Stimulated activated CD8-positive, alpha-beta memory T cell treated with anti-CD3 and anti-CD28 coated beads, Interleukin-15, amount 100 ng/mL, for 48 hours (primary cell): ENCODE measurements around the gene RAMP1.
"Not testable (repeated sequence)": the region's sequence is repeated elsewhere in the genome, so short reads cannot be mapped to it uniquely, and the experiment has no call there.

Source experiments
- DNase-seq, 2 donors: peaks; one replicate each; pipeline ENCODE4 v3.0.0-alpha.2; 2020; ENCODE audit warnings: low read depth in 2 of 2

RAMP1 gene

GRCh38 chr2:237859533-237860272 lies at the start of gene RAMP1:
Gene RAMP1, plus strand, starts transcription at chr2:237859623. Its CDS starts 53 bp downstream, at chr2:237859676.
- DNase-seq: no peak

GRCh38 chr2:237815637-237816036 lies 43.8 kb upstream of the RAMP1 start:
- no peak for DNase-seq

- DNase-seq: no peak
Observed at GRCh38 chr2:237816531-237816930, 42.9 kb upstream of the RAMP1 start.

- DNase-seq: no peak
Observed at GRCh38 chr2:237818066-237818473, 41.4 kb upstream of the RAMP1 start.

- DNase-seq: no peak
Observed at GRCh38 chr2:237819231-237819630, 40.2 kb upstream of the RAMP1 start.

- no peak for DNase-seq
Observed at GRCh38 chr2:237820421-237820820, 39.0 kb upstream of the RAMP1 start.

GRCh38 chr2:237823544-237823943 lies 35.9 kb upstream of the RAMP1 start:
- no peak for DNase-seq

- no peak for DNase-seq
Observed at GRCh38 chr2:237824085-237824484, 35.3 kb upstream of the RAMP1 start.

- DNase-seq: no peak
Observed at GRCh38 chr2:237827421-237827987, 31.9 kb upstream of the RAMP1 start.

GRCh38 chr2:237830522-237830921 lies 28.9 kb upstream of the RAMP1 start:
- DNase-seq: no peak

- no peak for DNase-seq
Observed at GRCh38 chr2:237833546-237833945, 25.9 kb upstream of the RAMP1 start.

- DNase-seq: no peak
Observed at GRCh38 chr2:237835372-237835771, 24.1 kb upstream of the RAMP1 start.

GRCh38 chr2:237841051-237841450 lies 18.4 kb upstream of the RAMP1 start:
- DNase-seq: no peak

GRCh38 chr2:237848940-237849339 lies 10.5 kb upstream of the RAMP1 start:
- DNase-seq: not testable (repeated sequence)

GRCh38 chr2:237854295-237854694 lies 5.1 kb upstream of the RAMP1 start:
- no peak for DNase-seq

GRCh38 chr2:237857791-237858190 lies 1.6 kb upstream of the RAMP1 start:
- no peak for DNase-seq

GRCh38 chr2:237858294-237859081 lies 935 bp upstream of the RAMP1 start:
- DNase-seq: peak in 1 of 2 donors; percentile 27

GRCh38 chr2:237859082-237859433 lies 365 bp upstream of the RAMP1 start:
- no peak for DNase-seq

- no peak for DNase-seq
Observed at GRCh38 chr2:237860273-237860935, 981 bp downstream of the RAMP1 start.

- DNase-seq: no peak
Observed at GRCh38 chr2:237861875-237862527, 2.6 kb downstream of the RAMP1 start.

GRCh38 chr2:237862528-237862895 lies 3.1 kb downstream of the RAMP1 start:
- DNase-seq: no peak

- no peak for DNase-seq
Observed at GRCh38 chr2:237863102-237863511, 3.7 kb downstream of the RAMP1 start.
